Vagina (tissue), 2 donors: ENCODE results near the gene PRR19.

ENCODE experiments used
- CTCF ChIP-seq, 3 experiments: fragments of 450-650 bp in 2 of 3; fragments of 200-600 bp in 1 of 3; sonication (generic) in 1 of 3; IDR thresholded peaks; one replicate each; pipeline ENCODE4 v1.5.1; 2017 to 2019; ENCODE audit warnings: antibody characterized with exemption in 3 of 3, mild to moderate bottlenecking in 2 of 3, moderate library complexity in 2 of 3
- POLR2A ChIP-seq, 2 donors: fragments of 450-650 bp; IDR thresholded peaks; one replicate each; pipeline ENCODE4 v1.6.1; 2017; ENCODE audit warnings: antibody characterized with exemption in 2 of 2, mild to moderate bottlenecking in 2 of 2, moderate library complexity in 2 of 2

GRCh38 chr19:42316223-42317211 lies 14.6 kb downstream of the PRR19 start:
- TF ChIP-seq POLR2A (IDR thresholded peaks at IDR 0.05) (no peak), CTCF (IDR thresholded peaks at IDR 0.05) (no peak)
